ENCODE measurements around the gene PSG11.
"Not testable (repeated sequence)": the region's sequence is repeated elsewhere in the genome, so short reads cannot be mapped to it uniquely, and the experiment has no call there.

DNA sequence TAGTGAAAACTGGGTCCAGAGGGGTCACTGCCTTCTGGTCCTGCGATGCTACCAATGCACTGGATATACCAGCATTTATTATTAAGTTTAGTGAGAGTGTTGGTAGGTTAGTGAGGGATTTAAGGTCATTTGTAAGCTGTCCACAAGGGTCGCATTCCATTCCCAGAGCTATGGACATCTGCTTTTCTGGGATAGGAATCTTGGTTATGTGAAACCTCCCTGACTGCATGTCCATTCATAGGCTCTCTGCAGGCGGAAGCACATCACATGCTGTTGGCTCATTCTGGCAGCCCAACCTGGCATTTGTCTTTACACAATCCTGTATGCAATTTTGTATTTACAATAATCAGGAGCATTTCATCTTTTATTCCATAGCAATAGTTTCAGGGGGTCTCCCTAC, 35.1 kb upstream of the PSG11 start:
- TF ChIP-seq, protein P1, sequence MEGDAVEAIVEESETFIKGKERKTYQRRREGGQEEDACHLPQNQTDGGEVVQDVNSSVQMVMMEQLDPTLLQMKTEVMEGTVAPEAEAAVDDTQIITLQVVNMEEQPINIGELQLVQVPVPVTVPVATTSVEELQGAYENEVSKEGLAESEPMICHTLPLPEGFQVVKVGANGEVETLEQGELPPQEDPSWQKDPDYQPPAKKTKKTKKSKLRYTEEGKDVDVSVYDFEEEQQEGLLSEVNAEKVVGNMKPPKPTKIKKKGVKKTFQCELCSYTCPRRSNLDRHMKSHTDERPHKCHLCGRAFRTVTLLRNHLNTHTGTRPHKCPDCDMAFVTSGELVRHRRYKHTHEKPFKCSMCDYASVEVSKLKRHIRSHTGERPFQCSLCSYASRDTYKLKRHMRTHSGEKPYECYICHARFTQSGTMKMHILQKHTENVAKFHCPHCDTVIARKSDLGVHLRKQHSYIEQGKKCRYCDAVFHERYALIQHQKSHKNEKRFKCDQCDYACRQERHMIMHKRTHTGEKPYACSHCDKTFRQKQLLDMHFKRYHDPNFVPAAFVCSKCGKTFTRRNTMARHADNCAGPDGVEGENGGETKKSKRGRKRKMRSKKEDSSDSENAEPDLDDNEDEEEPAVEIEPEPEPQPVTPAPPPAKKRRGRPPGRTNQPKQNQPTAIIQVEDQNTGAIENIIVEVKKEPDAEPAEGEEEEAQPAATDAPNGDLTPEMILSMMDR (IDR thresholded peaks at IDR 0.05): not testable (repeated sequence)
- TF ChIP-seq FOSL2 (IDR thresholded peaks at IDR 0.05; ENCODE audit: borderline replicate concordance, low read depth); NRF1 (IDR thresholded peaks at IDR 0.05; ENCODE audit: low read depth, low read length); POLR2AphosphoS5 (IDR thresholded peaks at IDR 0.05; ENCODE audit: low read depth, low read length): not testable (repeated sequence)
- TF ChIP-seq, protein P2, sequence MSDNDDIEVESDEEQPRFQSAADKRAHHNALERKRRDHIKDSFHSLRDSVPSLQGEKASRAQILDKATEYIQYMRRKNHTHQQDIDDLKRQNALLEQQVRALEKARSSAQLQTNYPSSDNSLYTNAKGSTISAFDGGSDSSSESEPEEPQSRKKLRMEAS (IDR thresholded peaks at IDR 0.05; ENCODE audit: low read depth): not testable (repeated sequence)
